ENCODE measurements around the gene SPG7. TPM values are rescaled to one million over a fixed set of nuclear protein-coding genes. Genes with fewer than 3 reads are reported as not detected.

Gene SPG7
- total and polyA plus RNA-seq, 9 of the 15 experiments (the other 6 are each of a cell fraction or from before 2014, with no cell fraction given) = 5.8 to 89.1 (median 49.4) TPM

DNA sequence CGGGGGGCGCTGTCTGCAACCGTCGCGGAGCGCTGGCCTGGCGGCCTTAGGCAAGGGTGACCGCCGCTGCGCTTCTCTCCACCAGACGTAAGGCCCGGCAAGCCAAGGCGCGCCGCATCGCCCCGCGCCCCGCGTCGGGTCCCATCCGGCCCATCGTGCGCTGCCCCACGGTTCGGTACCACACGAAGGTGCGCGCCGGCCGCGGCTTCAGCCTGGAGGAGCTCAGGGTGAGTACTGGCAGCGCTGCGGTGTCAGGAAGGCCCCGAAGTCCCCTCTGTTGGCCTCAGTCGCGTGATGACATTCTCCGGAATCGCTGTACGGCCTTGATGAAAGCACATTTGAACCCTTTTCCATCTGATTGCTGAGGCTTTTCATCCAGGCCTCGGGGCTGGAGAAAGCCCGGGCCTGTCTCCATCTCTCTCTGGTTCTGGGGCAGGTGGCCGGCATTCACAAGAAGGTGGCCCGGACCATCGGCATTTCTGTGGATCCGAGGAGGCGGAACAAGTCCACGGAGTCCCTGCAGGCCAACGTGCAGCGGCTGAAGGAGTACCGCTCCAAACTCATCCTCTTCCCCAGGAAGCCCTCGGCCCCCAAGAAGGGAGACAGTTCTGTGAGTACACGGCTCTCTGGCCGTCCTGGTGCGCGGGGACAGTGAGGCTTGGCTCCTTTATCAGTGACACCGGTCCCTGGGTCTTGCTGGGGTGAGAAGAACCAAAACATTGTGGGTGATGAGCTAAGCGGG is 53.1 kb downstream of the SPG7 start (continued):
- TF ChIP-seq, protein P1, sequence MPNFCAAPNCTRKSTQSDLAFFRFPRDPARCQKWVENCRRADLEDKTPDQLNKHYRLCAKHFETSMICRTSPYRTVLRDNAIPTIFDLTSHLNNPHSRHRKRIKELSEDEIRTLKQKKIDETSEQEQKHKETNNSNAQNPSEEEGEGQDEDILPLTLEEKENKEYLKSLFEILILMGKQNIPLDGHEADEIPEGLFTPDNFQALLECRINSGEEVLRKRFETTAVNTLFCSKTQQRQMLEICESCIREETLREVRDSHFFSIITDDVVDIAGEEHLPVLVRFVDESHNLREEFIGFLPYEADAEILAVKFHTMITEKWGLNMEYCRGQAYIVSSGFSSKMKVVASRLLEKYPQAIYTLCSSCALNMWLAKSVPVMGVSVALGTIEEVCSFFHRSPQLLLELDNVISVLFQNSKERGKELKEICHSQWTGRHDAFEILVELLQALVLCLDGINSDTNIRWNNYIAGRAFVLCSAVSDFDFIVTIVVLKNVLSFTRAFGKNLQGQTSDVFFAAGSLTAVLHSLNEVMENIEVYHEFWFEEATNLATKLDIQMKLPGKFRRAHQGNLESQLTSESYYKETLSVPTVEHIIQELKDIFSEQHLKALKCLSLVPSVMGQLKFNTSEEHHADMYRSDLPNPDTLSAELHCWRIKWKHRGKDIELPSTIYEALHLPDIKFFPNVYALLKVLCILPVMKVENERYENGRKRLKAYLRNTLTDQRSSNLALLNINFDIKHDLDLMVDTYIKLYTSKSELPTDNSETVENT (CRISPR knock-in tag; IDR thresholded peaks at IDR 0.05) = 0 out of 2 replicates have a peak, but pooled peaks have one; percentile 11
- TF ChIP-seq ZNF12 (CRISPR knock-in tag; IDR thresholded peaks at IDR 0.05) (0 out of 2 replicates have a peak, but pooled peaks have one; percentile 15), LCOR (CRISPR knock-in tag; IDR thresholded peaks at IDR 0.05) (0 out of 2 replicates have a peak, but pooled peaks have one; percentile 59), PTBP1 (IDR thresholded peaks at IDR 0.05; ENCODE audit: low read depth, low read length) (0 out of 2 replicates have a peak, but pooled peaks have one; percentile 4), KDM5B (IDR thresholded peaks at IDR 0.05; ENCODE audit: insufficient replicate concordance, low read depth, low read length) (peak; percentile 45), SOX6 (IDR thresholded peaks at IDR 0.05) (no peak), NEUROD1 (IDR thresholded peaks at IDR 0.05; ENCODE audit: borderline replicate concordance, low read depth, low read length, partially characterized antibody) (no peak), ZNF785 (CRISPR knock-in tag; IDR thresholded peaks at IDR 0.05) (no peak), NR2C2 (CRISPR knock-in tag; IDR thresholded peaks at IDR 0.05) (no peak), NR2C2 (tag; IDR thresholded peaks at IDR 0.05) (no peak), SMAD4 (CRISPR knock-in tag; conservative IDR thresholded peaks at IDR 0.05) (no peak)
- TF ChIP-seq, protein P2, sequence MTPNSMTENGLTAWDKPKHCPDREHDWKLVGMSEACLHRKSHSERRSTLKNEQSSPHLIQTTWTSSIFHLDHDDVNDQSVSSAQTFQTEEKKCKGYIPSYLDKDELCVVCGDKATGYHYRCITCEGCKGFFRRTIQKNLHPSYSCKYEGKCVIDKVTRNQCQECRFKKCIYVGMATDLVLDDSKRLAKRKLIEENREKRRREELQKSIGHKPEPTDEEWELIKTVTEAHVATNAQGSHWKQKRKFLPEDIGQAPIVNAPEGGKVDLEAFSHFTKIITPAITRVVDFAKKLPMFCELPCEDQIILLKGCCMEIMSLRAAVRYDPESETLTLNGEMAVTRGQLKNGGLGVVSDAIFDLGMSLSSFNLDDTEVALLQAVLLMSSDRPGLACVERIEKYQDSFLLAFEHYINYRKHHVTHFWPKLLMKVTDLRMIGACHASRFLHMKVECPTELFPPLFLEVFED (CRISPR knock-in tag; conservative IDR thresholded peaks at IDR 0.05) = no peak
- TF ChIP-seq, protein P3, sequence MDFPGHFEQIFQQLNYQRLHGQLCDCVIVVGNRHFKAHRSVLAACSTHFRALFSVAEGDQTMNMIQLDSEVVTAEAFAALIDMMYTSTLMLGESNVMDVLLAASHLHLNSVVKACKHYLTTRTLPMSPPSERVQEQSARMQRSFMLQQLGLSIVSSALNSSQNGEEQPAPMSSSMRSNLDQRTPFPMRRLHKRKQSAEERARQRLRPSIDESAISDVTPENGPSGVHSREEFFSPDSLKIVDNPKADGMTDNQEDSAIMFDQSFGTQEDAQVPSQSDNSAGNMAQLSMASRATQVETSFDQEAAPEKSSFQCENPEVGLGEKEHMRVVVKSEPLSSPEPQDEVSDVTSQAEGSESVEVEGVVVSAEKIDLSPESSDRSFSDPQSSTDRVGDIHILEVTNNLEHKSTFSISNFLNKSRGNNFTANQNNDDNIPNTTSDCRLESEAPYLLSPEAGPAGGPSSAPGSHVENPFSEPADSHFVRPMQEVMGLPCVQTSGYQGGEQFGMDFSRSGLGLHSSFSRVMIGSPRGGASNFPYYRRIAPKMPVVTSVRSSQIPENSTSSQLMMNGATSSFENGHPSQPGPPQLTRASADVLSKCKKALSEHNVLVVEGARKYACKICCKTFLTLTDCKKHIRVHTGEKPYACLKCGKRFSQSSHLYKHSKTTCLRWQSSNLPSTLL (IDR thresholded peaks at IDR 0.05) = no peak
- TF ChIP-seq, protein P4, sequence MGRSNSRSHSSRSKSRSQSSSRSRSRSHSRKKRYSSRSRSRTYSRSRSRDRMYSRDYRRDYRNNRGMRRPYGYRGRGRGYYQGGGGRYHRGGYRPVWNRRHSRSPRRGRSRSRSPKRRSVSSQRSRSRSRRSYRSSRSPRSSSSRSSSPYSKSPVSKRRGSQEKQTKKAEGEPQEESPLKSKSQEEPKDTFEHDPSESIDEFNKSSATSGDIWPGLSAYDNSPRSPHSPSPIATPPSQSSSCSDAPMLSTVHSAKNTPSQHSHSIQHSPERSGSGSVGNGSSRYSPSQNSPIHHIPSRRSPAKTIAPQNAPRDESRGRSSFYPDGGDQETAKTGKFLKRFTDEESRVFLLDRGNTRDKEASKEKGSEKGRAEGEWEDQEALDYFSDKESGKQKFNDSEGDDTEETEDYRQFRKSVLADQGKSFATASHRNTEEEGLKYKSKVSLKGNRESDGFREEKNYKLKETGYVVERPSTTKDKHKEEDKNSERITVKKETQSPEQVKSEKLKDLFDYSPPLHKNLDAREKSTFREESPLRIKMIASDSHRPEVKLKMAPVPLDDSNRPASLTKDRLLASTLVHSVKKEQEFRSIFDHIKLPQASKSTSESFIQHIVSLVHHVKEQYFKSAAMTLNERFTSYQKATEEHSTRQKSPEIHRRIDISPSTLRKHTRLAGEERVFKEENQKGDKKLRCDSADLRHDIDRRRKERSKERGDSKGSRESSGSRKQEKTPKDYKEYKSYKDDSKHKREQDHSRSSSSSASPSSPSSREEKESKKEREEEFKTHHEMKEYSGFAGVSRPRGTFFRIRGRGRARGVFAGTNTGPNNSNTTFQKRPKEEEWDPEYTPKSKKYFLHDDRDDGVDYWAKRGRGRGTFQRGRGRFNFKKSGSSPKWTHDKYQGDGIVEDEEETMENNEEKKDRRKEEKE (IDR thresholded peaks at IDR 0.05; ENCODE audit: borderline replicate concordance in 1 of 2, control insufficient read depth in 1 of 2, low read depth in 2 of 2, low read length in 1 of 2) = no peak
- TF ChIP-seq, protein P5, sequence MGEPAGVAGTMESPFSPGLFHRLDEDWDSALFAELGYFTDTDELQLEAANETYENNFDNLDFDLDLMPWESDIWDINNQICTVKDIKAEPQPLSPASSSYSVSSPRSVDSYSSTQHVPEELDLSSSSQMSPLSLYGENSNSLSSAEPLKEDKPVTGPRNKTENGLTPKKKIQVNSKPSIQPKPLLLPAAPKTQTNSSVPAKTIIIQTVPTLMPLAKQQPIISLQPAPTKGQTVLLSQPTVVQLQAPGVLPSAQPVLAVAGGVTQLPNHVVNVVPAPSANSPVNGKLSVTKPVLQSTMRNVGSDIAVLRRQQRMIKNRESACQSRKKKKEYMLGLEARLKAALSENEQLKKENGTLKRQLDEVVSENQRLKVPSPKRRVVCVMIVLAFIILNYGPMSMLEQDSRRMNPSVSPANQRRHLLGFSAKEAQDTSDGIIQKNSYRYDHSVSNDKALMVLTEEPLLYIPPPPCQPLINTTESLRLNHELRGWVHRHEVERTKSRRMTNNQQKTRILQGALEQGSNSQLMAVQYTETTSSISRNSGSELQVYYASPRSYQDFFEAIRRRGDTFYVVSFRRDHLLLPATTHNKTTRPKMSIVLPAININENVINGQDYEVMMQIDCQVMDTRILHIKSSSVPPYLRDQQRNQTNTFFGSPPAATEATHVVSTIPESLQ (CRISPR knock-in tag; IDR thresholded peaks at IDR 0.05) = 0 out of 2 replicates have a peak, but pooled peaks have one; percentile 56
